NB4 (cell line): ENCODE measurements around the gene MEI1.

Experiments
- DNase-seq: peaks from one replicate; pipeline ENCODE4 v3.0.0; 2010; ENCODE audit warnings: low read depth
- H3K4me3 ChIP-seq: one replicate; pipeline ENCODE4 v1.5.1; 2011; ENCODE audit warnings: mild to moderate bottlenecking, low read depth, low read length, moderate library complexity
- MYC ChIP-seq: IDR thresholded peaks from 2 replicates; pipeline ENCODE4 v1.6.1; 2011; ENCODE audit warnings: low read depth, low read length
- POLR2A ChIP-seq: IDR thresholded peaks from 2 replicates; pipeline ENCODE4 v1.6.1; 2011; ENCODE audit warnings: mild to moderate bottlenecking; ENCODE audit not compliant: insufficient read length; ENCODE audit errors: extremely low read depth
- TF ChIP-seq, protein P1 (sequence below): IDR thresholded peaks from 2 replicates; pipeline ENCODE4 v1.6.1; 2011; ENCODE audit warnings: low read depth, low read length
- TF ChIP-seq, protein P2 (sequence below): IDR thresholded peaks from one replicate; pipeline ENCODE4 v1.5.1; 2012; ENCODE audit warnings: low read depth, low read length

The MEI1 gene

GRCh38 chr22:41758231-41758630 lies 58.9 kb downstream of the MEI1 start:
- TF ChIP-seq, protein P1, sequence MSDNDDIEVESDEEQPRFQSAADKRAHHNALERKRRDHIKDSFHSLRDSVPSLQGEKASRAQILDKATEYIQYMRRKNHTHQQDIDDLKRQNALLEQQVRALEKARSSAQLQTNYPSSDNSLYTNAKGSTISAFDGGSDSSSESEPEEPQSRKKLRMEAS: no peak
- no peak for TF ChIP-seq POLR2A
- no peak for TF ChIP-seq MYC
- TF ChIP-seq, protein P2, sequence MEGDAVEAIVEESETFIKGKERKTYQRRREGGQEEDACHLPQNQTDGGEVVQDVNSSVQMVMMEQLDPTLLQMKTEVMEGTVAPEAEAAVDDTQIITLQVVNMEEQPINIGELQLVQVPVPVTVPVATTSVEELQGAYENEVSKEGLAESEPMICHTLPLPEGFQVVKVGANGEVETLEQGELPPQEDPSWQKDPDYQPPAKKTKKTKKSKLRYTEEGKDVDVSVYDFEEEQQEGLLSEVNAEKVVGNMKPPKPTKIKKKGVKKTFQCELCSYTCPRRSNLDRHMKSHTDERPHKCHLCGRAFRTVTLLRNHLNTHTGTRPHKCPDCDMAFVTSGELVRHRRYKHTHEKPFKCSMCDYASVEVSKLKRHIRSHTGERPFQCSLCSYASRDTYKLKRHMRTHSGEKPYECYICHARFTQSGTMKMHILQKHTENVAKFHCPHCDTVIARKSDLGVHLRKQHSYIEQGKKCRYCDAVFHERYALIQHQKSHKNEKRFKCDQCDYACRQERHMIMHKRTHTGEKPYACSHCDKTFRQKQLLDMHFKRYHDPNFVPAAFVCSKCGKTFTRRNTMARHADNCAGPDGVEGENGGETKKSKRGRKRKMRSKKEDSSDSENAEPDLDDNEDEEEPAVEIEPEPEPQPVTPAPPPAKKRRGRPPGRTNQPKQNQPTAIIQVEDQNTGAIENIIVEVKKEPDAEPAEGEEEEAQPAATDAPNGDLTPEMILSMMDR: no peak
- DNase-seq: no peak
- H3K4me3 ChIP-seq: no peak overlapping the region

DNA sequence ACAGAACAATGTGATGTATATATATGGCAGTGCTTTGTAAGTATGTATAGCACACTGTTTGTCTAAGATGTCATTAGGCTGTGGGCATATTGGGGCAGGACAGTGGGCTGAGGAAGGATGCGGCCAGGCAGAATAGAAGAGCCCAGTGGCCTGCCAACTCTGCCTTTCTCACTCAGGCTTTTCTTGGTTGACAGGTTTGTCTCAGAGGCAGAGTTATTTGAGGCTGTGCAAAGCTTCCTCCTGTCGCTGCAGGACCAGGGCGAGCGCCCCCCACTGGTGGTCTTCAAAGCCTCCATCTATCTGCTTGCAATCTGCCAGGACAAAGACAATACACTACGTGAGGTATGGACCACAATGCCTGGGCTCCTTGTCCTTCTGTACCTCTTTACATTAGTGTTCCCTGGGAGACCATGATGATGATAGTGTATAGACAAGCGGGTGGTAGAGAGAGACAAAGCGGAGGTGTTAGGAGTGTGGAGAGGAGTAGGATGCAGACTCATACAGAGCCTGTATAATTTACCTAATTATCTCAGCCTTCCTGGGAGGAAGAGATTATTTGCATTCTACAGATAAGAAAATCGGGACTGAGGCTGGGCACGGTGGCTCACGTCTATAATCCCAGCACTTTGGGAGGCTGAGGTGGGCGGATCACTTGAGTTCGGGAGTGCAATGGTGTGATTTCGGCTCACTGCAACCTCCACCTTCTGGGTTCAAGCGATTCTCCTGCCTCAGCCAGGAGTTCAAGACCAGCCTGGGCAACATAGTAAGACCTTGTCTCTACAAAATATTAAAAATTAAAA lies 63.9 kb downstream of the MEI1 start:
- TF ChIP-seq, protein P1: no peak
- TF ChIP-seq, protein P2: peak; percentile 78
- TF ChIP-seq MYC (no peak), POLR2A (no peak)
- DNase-seq: peak; percentile 72
- H3K4me3 ChIP-seq: no peak overlapping the region

- TF ChIP-seq, protein P2: no peak
- TF ChIP-seq MYC (no peak), POLR2A (no peak)
- TF ChIP-seq, protein P1: no peak
- no peak for DNase-seq
Measured at GRCh38 chr22:41766476-41766875, 67.2 kb downstream of the MEI1 start.

GRCh38 chr22:41768430-41768829 lies 69.1 kb downstream of the MEI1 start:
- DNase-seq: peak; percentile 60
- no peak overlapping the region for H3K4me3 ChIP-seq

More at GRCh38 chr22:41766476-41766875, 67.2 kb downstream of the MEI1 start:
- no peak overlapping the region for H3K4me3 ChIP-seq

GRCh38 chr22:41770715-41771468 lies 71.6 kb downstream of the MEI1 start:
- no peak overlapping the region for H3K4me3 ChIP-seq
- TF ChIP-seq, protein P1: no peak
- TF ChIP-seq MYC (no peak), POLR2A (no peak)
- TF ChIP-seq, protein P2: no peak
- DNase-seq: no peak

More at GRCh38 chr22:41768430-41768829, 69.1 kb downstream of the MEI1 start:
- TF ChIP-seq MYC: no peak
- TF ChIP-seq, protein P1: no peak
- TF ChIP-seq, protein P2: no peak
- no peak for TF ChIP-seq POLR2A
